GM19239 (cell line): ENCODE data around the gene WHAMM.
A peak's percentile ranks its signal among the peaks of the same experiment; 100 is the strongest.

Source experiments
- DNase-seq: peaks from one replicate; pipeline ENCODE4 v3.0.0; 2011; ENCODE audit warnings: low spot score; ENCODE audit not compliant: insufficient read length
- FAIRE-seq: peaks from 2 replicates; lab custom pipeline; 2011; peaks lifted over from hg19 to GRCh38; lab: Jason Lieb, UNC

The WHAMM gene

GRCh38 chr15:82835391-82835917 lies 26.0 kb downstream of the WHAMM start:
- FAIRE-seq (no peak), DNase-seq (no peak)

- FAIRE-seq (no peak), DNase-seq (no peak)
Measured at GRCh38 chr15:82838096-82838735, 28.8 kb downstream of the WHAMM start.

GRCh38 chr15:82839136-82839535 lies 29.7 kb downstream of the WHAMM start:
- DNase-seq = no peak
- FAIRE-seq = no peak

GRCh38 chr15:82840166-82840565 lies 30.7 kb downstream of the WHAMM start:
- DNase-seq = no peak
- FAIRE-seq = no peak

GRCh38 chr15:82843566-82843965 lies 34.1 kb downstream of the WHAMM start:
- no peak for DNase-seq
- FAIRE-seq = peak; percentile 35

GRCh38 chr15:82845686-82846085 lies 36.3 kb downstream of the WHAMM start:
- no peak for DNase-seq
- no peak for FAIRE-seq

- no peak for DNase-seq
- FAIRE-seq = no peak
Measured at GRCh38 chr15:82846621-82847020, 37.2 kb downstream of the WHAMM start.

GRCh38 chr15:82847703-82848102 lies 38.3 kb downstream of the WHAMM start:
- FAIRE-seq (no peak), DNase-seq (no peak)

GRCh38 chr15:82848241-82848993 lies 39.0 kb downstream of the WHAMM start:
- no peak for DNase-seq
- FAIRE-seq = no peak

- DNase-seq (peak; percentile 48), FAIRE-seq (peak; percentile 8)
Measured at GRCh38 chr15:82849556-82850512, 40.4 kb downstream of the WHAMM start.

- FAIRE-seq (no peak), DNase-seq (no peak)
Measured at GRCh38 chr15:82850731-82851130, 41.3 kb downstream of the WHAMM start.

- no peak for DNase-seq
- FAIRE-seq = no peak
Measured at GRCh38 chr15:82851306-82851850, 42.0 kb downstream of the WHAMM start.

- FAIRE-seq = no peak
- no peak for DNase-seq
Measured at GRCh38 chr15:82851981-82852511, 42.6 kb downstream of the WHAMM start.

- FAIRE-seq = no peak
- DNase-seq = no peak
Measured at GRCh38 chr15:82852941-82853561, 43.6 kb downstream of the WHAMM start.

GRCh38 chr15:82854554-82854953 lies 45.1 kb downstream of the WHAMM start:
- DNase-seq (no peak), FAIRE-seq (no peak)

GRCh38 chr15:82855286-82856100 lies 46.1 kb downstream of the WHAMM start:
- FAIRE-seq (no peak), DNase-seq (no peak)

- FAIRE-seq (no peak), DNase-seq (no peak)
Measured at GRCh38 chr15:82856397-82857170, 47.2 kb downstream of the WHAMM start.

GRCh38 chr15:82858932-82859331 lies 49.5 kb downstream of the WHAMM start:
- DNase-seq = no peak
- FAIRE-seq = no peak
